Esophagus squamous epithelium (tissue), 4 donors: ENCODE measurements around the gene DCTN1.

ENCODE experiments used
- POLR2A ChIP-seq, 4 donors: fragments of 450-650 bp; IDR thresholded peaks; one replicate each; pipeline ENCODE4 v1.6.1; 2017; ENCODE audit warnings: antibody characterized with exemption in 4 of 4, mild to moderate bottlenecking in 4 of 4, moderate library complexity in 3 of 4
- TF ChIP-seq, protein P1 (sequence below), 6 experiments: fragments of 450-650 bp in 4 of 6; fragments of 200-600 bp in 2 of 6; sonication (generic) in 2 of 6; IDR thresholded peaks; one replicate each; pipeline ENCODE4 v1.5.1; 2016 to 2019; ENCODE audit warnings: antibody characterized with exemption in 6 of 6, mild to moderate bottlenecking in 4 of 6, moderate library complexity in 4 of 6

DNA sequence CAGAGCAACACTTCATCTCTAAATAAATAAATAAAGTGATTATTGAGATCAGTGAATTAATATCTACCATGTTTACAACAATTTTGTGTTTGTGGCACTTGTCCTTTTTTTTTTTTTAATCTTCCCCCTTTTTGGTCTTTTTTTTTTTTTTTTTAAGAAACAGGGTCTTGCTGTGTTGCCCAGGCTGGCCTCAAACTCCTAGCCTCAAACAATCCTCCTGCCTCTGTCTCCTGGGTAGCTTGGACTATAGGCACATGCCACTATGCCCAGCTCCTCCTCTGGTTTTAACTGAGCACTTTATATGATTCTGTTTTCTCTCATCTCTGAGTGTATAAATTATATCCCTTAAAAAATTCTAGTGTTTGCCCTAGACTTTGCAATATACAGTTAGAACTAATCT, 67.2 kb downstream of the DCTN1 start:
- TF ChIP-seq POLR2A (IDR thresholded peaks at IDR 0.05), result no peak
- TF ChIP-seq, protein P1, sequence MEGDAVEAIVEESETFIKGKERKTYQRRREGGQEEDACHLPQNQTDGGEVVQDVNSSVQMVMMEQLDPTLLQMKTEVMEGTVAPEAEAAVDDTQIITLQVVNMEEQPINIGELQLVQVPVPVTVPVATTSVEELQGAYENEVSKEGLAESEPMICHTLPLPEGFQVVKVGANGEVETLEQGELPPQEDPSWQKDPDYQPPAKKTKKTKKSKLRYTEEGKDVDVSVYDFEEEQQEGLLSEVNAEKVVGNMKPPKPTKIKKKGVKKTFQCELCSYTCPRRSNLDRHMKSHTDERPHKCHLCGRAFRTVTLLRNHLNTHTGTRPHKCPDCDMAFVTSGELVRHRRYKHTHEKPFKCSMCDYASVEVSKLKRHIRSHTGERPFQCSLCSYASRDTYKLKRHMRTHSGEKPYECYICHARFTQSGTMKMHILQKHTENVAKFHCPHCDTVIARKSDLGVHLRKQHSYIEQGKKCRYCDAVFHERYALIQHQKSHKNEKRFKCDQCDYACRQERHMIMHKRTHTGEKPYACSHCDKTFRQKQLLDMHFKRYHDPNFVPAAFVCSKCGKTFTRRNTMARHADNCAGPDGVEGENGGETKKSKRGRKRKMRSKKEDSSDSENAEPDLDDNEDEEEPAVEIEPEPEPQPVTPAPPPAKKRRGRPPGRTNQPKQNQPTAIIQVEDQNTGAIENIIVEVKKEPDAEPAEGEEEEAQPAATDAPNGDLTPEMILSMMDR (IDR thresholded peaks at IDR 0.05), result no peak
